NCI-H748 treated with DMSO at 0.1 percent for 48 hours (cell line): ENCODE data around the gene OGFOD2.
A peak's percentile ranks its signal among the peaks of the same experiment; 100 is the strongest.
"Not testable (repeated sequence)": the region's sequence is repeated elsewhere in the genome, so short reads cannot be mapped to it uniquely, and the experiment has no call there.

ENCODE experiments used
- DNase-seq: peaks from one replicate; lab custom pipeline; 2025; lab: John Stamatoyannopoulos, UW

OGFOD2 gene

DNA sequence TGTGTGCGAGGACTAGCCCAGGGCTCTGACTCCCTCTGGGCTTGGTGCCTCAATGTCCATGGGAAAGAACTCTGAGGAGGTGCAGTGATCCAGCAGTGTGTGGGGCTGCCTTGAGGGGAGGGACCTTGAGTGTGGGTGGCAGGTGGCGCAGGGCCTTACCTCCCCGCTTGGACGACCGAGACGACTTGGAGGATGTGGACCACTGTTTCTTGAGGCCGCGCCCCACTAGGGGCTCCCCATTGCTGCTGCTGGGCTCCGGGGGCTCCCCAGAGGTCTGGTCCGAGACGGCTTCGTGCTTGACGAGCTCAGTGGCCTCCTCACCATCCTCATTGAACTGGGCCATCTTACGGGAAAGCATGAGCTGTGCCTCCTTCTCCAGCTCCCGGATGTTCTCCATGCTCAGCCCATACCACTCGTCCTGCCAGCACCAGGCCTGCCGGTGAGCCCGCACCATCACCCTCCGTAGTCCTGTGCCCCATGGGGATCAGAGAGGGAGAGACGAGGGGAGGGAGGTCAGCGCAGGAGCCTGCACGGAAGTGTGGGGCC, 30.1 kb downstream of the OGFOD2 start:
- DNase-seq, result no peak

DNA sequence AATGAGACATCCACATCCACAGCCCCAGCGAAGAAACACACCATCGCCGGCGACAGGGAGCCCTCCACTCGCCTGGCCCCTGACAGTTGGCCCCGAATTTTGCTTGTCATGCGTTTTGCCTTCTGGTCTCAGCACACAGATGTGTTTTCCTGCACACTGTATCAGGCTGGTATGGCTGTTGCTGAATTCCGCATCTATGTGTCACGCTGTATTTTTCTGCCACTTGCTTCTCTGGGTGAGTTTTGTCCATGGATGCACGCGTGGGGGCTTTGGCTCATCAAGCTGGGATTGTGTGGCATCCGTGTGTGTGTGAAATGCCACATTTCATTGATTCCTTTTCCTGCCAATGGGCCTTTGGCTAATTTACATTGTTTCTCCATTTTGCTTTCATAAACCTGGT, 31.9 kb downstream of the OGFOD2 start:
- DNase-seq, result no peak

DNA sequence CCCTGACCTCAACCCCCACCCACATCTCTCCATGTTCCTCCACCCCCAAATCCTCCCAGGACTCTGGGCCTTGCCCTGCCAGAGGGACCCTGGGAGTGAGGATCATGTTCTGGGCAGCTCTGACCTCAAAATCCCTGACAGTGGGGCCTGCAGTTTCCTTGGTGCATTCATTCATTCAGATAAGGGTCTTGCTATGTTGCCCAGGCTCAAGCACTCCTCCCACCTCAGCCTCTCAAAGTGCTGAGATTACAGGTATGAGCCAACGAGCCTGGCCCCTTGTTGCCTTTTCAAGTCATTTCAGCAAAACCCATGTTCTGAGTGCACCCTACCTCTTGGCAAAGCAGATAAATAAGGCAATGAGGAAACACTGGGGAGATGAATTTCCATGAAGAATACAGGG, 35.1 kb downstream of the OGFOD2 start:
- no peak for DNase-seq

DNA sequence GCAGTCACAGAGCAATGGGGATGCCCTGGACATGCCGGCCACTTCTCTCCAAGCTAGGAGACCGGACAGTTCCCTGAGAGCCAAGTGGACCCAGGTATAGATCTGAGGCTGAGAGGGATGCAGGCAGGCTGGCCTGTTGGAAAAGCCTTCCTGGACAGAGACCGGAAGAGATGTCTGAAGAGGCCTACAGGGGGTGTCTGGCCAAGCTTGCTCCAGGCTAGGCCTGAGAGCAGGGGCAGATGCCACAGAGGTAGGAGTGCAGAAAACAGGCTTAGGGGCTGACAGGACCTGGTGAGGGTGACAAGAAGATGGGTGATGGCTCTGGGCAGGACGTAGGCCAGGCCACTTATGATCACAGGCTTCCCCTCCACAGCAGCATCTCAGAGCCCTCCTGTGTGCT, 35.6 kb downstream of the OGFOD2 start:
- DNase-seq, result no peak

DNA sequence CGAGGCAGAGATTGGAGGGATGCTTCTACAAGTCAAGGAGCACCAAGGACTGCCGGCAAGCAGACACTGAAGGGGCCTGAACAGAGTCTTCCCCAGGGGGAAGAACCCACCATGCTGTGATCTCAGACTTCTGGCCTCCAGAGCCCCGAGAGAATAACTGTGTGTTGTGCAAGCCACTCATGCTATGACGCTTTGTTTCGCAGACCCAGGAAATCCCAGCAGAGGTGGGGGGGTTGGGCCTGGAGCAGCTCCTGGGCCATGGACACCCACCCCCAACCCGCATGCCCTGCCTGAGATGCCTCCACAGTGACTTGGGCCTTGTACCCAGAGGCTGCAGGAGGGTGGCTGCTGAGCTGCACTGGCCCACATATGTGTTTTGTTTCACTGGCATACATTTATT, 36.7 kb downstream of the OGFOD2 start:
- no peak for DNase-seq

DNA sequence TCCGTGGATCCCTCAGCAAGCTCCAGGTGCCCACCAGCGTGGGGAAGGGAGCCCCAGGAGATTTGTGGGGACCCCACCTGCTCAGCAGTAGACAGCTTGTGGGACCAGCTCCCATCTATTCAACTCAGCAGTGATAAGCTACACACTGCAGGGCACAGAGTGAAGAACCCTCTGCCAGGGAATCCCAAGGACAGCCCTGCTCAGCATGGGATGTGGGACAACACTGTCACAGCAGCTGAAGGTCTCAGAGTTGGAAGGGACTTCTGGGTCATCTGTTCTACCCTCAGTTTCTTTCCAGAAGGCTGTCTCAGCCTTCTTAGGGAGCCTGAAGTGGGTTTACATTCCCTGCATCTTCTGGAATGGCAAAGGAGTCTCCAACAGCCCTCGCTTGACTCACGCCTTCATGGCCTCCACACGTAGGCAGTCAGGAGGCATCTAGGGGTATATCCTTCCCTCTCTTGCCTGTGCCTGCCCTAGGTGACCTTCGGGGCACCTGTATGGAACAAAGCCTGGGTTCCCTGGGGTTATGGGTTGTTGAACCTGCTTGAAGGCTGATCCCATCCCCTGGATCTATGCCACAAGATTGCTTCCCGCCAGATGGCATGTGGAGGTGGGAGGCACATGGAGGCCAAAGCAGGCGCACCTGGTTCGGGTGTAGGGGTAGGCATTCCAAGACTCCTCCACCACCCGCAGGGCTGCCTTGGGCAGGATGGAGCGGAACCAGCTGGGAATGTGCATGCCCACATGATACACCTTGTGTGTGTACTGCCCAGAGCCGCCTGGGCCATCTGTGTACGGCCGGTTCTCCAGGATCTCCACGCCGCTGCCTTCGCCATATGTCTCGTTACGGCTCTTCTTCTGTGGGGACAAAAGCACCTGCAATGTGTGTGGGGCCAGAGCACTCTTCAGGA, 38.4 kb downstream of the OGFOD2 start:
- DNase-seq, result no peak

DNA sequence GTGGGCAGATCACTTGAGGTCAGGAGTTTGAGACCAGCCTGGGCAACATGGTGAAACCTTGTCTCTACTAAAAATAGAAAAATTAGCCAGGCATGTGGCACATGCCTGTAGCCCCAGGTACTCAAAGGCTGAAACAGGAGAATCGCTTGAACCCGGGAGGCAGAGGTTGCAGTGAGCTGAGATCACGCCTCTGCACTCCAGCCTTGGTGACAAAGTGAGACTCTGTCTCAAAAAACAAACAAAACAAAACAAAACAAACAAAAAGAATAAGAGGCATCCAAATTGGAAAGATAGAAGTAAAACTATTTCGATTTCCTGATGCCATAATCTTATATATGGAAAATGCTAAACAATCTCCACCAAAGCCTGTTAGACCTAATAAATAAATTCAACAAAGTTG, 39.4 kb downstream of the OGFOD2 start:
- DNase-seq, result not testable (repeated sequence)

DNA sequence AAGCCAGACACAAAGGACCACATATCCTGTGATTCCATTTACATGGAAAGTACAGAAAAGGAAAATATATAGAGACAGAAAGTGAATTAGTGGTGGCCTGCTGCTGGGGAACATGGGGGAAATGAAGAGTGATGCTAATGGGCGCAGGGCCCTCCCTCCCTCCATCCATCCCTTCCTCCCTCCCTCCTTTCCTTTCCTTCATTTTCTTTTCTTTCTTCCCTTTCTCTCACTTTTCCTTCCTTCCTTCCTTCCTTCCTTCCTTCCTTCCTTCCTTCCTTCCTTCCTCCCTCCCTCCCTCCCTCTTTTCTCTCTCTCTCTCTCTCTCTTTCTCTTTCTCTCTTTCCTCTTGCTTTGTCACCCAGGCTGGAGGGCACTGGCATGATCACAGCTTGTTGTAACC, 42.7 kb downstream of the OGFOD2 start:
- no peak for DNase-seq

DNA sequence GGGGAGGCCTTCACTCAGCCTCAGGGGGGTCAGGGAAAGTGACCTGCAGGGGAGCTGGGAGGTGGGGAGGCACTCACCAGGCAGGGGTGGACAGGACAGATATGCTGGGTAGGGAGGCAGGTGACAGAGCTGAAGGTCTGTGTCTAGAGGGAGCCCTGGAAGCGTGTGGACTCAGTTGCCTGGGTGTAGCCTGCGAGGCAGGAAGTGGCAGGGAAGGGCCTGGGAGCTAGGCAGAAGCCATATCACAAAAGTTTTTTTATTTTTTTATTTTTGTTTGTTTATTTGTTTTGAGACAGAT, 44.7 kb downstream of the OGFOD2 start:
- DNase-seq, result no peak

DNA sequence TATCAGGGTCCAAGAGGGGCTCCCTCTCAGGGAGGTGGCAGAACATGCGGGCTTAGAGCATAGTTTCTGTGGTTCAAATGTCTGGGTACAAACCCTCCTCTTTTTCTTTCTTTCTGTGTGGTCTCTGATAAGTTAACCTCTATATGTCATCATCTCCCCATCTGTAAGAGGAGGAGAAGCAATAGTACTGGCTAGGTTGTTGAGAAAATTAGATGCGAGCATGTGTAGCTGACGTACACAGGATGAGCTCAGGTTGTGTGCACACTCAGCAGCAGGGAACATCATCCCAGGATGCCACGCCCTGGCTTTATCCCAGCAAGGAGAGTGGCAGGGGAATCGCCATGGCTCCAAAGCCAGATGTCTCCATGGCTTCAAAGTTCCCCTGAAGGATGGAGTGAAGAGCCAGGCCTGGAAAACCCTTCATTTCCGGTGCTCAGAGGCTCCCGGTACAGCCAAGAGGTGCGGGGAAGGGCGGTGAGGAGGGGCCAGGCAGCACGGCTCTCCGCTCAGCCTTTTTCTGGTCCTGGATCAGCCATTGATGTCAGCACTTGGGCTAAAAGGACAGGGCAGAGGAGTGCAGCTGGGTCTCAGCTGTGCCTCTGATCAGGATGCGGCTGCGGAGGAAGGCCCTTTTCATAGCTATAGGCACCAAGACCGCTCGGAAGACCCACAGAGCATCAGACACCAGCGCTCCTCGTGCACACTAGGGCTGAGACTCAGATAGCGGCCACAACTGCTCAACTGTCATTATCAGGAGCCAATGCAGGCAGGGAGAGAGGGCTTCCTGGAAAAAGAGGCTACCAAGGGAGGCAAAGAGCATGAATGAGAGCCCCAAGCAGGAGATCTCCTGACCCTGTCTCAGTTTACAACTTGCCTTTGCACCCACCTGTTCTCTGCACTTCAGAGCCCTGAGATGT, 46.9 kb downstream of the OGFOD2 start:
- DNase-seq, result no peak

DNA sequence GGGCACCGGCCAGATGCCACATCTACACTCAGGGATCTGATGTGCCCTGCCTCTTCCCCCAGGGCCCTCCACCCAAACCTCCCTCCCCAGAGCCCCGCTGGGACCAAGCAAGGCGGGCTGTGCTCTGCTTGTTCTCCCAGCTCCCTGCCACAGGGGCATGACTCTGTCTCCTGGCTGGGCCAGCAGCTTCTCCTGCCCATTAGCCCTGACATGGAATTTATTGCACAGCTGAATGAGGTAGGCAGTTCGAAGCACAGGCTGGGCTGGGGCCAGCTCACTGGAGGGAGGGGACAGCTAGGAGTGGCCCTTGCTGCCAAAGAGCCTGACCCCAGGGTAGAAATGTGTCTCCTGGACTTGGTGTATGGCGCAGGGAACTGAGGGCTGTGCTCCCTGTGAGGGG, 47.8 kb downstream of the OGFOD2 start:
- no peak for DNase-seq

DNA sequence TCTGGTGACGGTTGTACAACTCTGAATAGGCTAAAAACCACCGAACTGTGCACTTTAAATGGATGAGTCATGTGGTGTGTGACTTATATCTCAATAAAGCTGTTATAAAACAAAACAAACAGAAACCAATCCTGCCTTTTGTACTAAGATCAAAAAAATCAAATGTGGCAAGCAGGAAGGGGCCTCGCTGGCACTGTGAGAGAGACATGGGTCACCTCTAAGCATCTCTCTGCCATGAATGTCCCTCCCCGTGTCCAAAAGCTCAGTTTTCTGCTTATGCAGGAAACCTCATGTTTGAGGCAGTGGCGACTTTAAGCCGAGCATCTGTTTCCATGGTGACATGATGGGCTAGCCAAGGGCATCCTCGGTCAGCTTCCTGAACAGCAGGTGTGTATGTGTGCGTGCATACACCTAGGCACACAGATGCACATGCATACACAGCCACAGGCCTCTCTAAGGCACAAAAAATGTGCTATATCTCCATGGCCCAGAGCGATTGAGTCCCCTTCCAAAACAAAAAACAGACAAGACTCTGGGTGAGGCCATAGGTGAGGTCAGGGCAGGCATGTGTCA, 49.9 kb downstream of the OGFOD2 start:
- peak; percentile 8 for DNase-seq

DNA sequence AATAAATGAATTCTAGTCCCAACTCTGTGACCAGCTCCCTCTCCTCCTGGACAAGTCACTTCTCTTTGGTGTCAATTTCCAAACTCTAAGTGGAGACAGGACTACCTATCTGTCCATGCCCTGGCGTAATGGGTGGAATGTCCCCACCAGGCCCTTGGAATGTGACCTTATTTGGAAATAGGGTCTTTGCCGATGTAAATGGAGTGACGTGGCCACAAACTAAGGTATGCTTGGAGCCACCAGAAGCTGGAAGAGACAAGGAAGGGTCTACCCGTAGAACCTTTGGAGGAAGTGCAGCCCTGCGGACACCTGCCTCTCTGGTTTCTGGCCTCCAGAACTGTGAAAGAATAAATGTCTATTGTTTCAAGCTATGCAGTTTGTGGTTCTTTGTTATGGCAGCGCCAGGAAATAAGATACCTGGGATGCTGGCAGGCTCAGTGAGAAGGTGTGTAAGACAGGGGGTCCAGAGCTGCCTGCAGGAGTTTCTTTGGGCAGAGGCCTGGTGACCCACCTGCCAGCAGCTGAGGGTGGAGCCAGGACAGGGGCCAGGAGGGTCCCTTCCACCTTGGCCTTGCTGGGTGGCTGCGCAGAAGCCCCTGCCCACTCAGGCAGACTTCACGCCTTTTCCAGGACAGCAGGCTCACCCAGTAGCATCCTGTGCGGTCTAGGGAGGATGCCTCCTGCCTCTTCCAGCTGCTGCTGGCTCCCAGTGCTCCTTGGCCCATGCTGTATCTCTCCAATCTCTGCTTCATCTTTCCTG, 51.2 kb downstream of the OGFOD2 start:
- no peak for DNase-seq

DNA sequence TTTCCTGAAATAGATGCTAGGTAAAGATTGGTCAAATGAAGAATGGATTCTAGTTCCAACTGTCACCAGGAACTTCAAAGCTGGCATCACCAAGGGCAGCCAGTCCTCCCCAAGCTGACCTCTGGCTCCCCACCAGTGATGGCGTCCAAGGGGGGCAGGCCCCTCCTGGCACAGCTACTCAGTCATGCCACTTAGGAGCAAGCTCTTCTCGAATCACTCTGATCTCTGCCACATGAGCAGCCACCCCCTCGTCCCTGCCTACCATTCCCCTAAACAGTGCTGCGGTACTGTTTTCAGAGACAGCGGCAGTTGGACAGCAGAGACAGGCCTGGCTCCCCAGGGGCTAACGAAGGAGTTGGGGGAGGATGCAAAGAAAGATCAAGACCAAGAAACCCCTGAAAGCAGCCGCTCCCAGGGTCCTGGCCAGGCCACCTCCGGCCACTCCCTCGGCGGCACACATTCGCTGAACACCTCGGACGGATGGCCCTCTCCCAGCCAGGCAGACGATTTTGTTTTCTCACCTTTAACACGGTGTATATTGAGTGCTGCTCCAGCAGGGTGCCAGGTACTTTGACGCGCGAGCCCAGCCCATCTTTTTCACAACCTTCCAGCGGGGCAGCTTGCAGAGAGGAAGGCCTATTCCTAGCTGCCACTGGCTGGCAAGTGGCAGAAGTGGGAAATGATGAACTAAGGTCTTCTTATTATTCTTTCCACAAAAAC, 52.8 kb downstream of the OGFOD2 start:
- no peak for DNase-seq

DNA sequence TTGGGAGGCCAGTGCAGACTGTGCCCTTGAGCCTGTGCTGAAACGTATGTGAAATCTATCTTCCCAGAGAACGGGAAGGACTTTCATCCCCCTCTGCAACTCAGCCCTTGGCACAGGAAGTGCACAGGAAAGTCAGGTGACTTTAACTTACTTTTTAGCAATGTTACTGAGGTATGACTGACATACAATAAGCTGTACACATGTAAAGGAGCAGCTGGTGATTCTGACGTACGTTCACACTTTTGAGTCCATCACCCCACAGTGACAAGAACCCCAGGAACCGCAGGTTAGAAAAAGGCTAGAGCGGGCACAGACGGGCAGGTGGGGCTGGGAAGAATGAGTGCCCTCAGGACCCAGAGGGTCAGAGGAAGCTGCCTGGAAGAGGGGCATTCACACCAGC, 53.4 kb downstream of the OGFOD2 start:
- DNase-seq, result no peak

DNA sequence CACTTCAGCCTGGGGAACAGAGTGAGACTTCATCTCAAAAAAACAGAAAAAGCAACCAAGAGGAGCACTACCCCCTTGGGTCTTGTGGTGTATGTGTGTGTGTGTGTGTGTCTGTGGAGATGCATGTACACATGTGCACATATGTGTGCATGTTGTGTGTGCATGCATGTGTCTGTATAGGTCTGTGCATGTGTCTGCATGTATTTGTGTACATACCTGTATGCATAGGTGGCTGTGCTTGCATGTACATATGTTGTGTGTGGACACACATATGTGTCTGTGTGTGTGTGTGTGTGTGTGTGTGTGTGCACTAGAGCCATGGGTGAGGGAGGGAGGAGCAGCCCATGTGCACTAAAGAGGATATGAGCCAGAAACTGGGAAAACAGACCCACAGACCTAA, 54.5 kb downstream of the OGFOD2 start:
- no peak for DNase-seq
